ENCODE data around the gene PIGM.

Gene PIGM

GRCh38 chr1:160058087-160058486 lies 26.3 kb upstream of the PIGM start:
- H2AFZ ChIP-seq (ENCODE audit: low read depth, low read length) = no peak overlapping the region
- H3K36me3 ChIP-seq (ENCODE audit: insufficient read depth, low read length) = no peaks in the 10 kb centered on the region
- no peak overlapping the region for H3K27ac ChIP-seq (ENCODE audit: low read length)
- DNase-seq (no peak), ATAC-seq (ENCODE audit: insufficient read depth, low read depth) (no peak)
- TF ChIP-seq CTCF (IDR thresholded peaks at IDR 0.05; ENCODE audit: borderline replicate concordance, extremely low read depth, low read length, poor library complexity, severe bottlenecking) (peak; percentile 35), EZH2 (IDR thresholded peaks at IDR 0.05; ENCODE audit: borderline replicate concordance, low read depth, low read length, severe bottlenecking) (no peak)
- H3K27me3 ChIP-seq (ENCODE audit: insufficient read depth, low read length, poor library complexity) = peaks cover 8% of the 10 kb centered on the region
- H3K79me2 ChIP-seq (ENCODE audit: insufficient read depth, low read length) = no peaks in the 10 kb centered on the region
- no peaks in the 10 kb centered on the region for H3K9me3 ChIP-seq (ENCODE audit: insufficient read depth, low read length, severe bottlenecking)
- H4K20me1 ChIP-seq (ENCODE audit: insufficient read depth, low read length) = no peaks in the 10 kb centered on the region; the same call in 1 of the 2 replicates
- H3K9ac ChIP-seq (ENCODE audit: low read depth, low read length) = no peak overlapping the region
- no peak overlapping the region for H3K4me3 ChIP-seq (ENCODE audit: low read depth in 1 of 2, low read length in 2 of 2)
- H3K4me1 ChIP-seq (ENCODE audit: insufficient read depth, low read length) = no peaks in the 10 kb centered on the region
- H3K4me2 ChIP-seq (ENCODE audit: insufficient read depth, low read length) = no peak overlapping the region

- H4K20me1 ChIP-seq (ENCODE audit: insufficient read depth, low read length) = no peaks in the 10 kb centered on the region; the same call in 1 of the 2 replicates
- no peak overlapping the region for H3K9ac ChIP-seq (ENCODE audit: low read depth, low read length)
- H3K27ac ChIP-seq (ENCODE audit: low read length) = no peak overlapping the region
- H3K4me2 ChIP-seq (ENCODE audit: insufficient read depth, low read length) = no peak overlapping the region
- H3K4me3 ChIP-seq (ENCODE audit: low read depth in 1 of 2, low read length in 2 of 2) = no peak overlapping the region
- no peak overlapping the region for H2AFZ ChIP-seq (ENCODE audit: low read depth, low read length)
- no peaks in the 10 kb centered on the region for H3K4me1 ChIP-seq (ENCODE audit: insufficient read depth, low read length)
- ATAC-seq (ENCODE audit: insufficient read depth, low read depth) = no peak
- TF ChIP-seq CTCF (IDR thresholded peaks at IDR 0.05; ENCODE audit: borderline replicate concordance, extremely low read depth, low read length, poor library complexity, severe bottlenecking) (no peak), EZH2 (IDR thresholded peaks at IDR 0.05; ENCODE audit: borderline replicate concordance, low read depth, low read length, severe bottlenecking) (no peak)
- no peak for DNase-seq
- no peaks in the 10 kb centered on the region for H3K79me2 ChIP-seq (ENCODE audit: insufficient read depth, low read length)
- H3K9me3 ChIP-seq (ENCODE audit: insufficient read depth, low read length, severe bottlenecking) = no peaks in the 10 kb centered on the region
- H3K27me3 ChIP-seq (ENCODE audit: insufficient read depth, low read length, poor library complexity) = peaks cover 17% of the 10 kb centered on the region
- H3K36me3 ChIP-seq (ENCODE audit: insufficient read depth, low read length) = no peaks in the 10 kb centered on the region
Observed at GRCh38 chr1:160056648-160057169, 24.9 kb upstream of the PIGM start.

GRCh38 chr1:160053548-160054365 lies 22.0 kb upstream of the PIGM start:
- H3K27me3 ChIP-seq (ENCODE audit: insufficient read depth, low read length, poor library complexity) = peaks cover 14% of the 10 kb centered on the region

More at GRCh38 chr1:160053548-160054365, 22.0 kb upstream of the PIGM start:
- no peak overlapping the region for H3K4me2 ChIP-seq (ENCODE audit: insufficient read depth, low read length)
- no peak overlapping the region for H3K27ac ChIP-seq (ENCODE audit: low read length)
- DNase-seq (no peak), ATAC-seq (ENCODE audit: insufficient read depth, low read depth) (no peak)
- no peaks in the 10 kb centered on the region for H3K79me2 ChIP-seq (ENCODE audit: insufficient read depth, low read length)
- no peaks in the 10 kb centered on the region for H4K20me1 ChIP-seq (ENCODE audit: insufficient read depth, low read length)
- no peak overlapping the region for H3K4me3 ChIP-seq (ENCODE audit: low read depth in 1 of 2, low read length in 2 of 2)
- no peak overlapping the region for H2AFZ ChIP-seq (ENCODE audit: low read depth, low read length)
- H3K9me3 ChIP-seq (ENCODE audit: insufficient read depth, low read length, severe bottlenecking) = no peaks in the 10 kb centered on the region
- H3K4me1 ChIP-seq (ENCODE audit: insufficient read depth, low read length) = no peaks in the 10 kb centered on the region
- H3K36me3 ChIP-seq (ENCODE audit: insufficient read depth, low read length) = no peaks in the 10 kb centered on the region
- H3K9ac ChIP-seq (ENCODE audit: low read depth, low read length) = no peak overlapping the region
- TF ChIP-seq CTCF (IDR thresholded peaks at IDR 0.05; ENCODE audit: borderline replicate concordance, extremely low read depth, low read length, poor library complexity, severe bottlenecking) (no peak), EZH2 (IDR thresholded peaks at IDR 0.05; ENCODE audit: borderline replicate concordance, low read depth, low read length, severe bottlenecking) (no peak)

Measured in DND-41 (cell line).